HG03135 (cell line): ENCODE data around the gene SLC25A11.

Source experiments
- ATAC-seq: cut with Tn5 transposase; IDR thresholded peaks from one replicate; pipeline ENCODE4 v1.9.1; 2021; ENCODE audit warnings: mild to moderate bottlenecking, moderate library complexity; ENCODE audit not compliant: unreplicated experiment

Gene SLC25A11

DNA sequence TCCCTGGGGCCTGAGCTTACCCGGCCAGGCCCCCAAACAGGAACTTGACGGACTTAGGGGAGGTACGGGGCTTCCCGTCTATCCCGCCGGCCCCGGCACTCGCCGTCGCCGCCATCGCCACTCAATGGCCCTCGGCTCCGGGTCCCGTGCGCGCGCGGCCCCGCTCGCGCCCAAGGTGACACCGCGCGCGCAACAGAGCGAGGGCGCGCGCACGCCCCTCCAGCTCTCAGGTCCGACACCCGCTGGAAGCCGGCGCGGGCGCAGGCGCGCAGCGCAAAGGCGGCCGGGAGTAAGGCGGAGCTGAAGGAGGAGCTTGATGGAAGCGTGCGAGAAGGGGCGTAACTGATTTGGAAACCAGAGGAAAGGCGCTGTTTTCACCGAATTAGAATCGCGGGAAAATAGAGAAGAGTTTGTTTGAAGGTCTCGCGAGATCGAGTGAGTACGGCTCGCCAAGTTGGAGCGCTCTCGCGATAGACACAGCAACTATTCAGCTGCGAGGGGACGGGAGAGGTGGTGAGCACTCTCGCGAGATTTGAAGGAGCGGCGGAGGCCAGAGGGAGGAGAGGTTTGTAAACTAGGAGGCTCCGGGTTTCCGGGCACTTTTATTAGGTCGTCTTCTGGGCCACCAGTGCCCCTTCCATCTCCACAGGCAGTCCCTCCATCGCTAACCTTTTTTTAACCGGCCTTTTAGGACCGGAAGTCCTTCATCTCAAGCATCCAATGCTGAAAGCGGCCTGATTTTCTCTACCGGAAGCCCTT, at the start of gene SLC25A11, which contains the start of gene RNF167:
Gene SLC25A11, minus strand, starts transcription at position 251 of the 759 bp plus-strand sequence. Its CDS starts 136 bp downstream, at position 115.
Gene RNF167, plus strand, starts transcription at position 473 of the 759 bp plus-strand sequence. CDS start 642 bp downstream, outside the sequence.
- ATAC-seq: peak; percentile 72

- no peak for ATAC-seq
These were observed 48.1 kb upstream of the SLC25A11 start for GRCh38 chr17:4987767-4988567.

- ATAC-seq: peak; percentile 55
These were observed 47.3 kb upstream of the SLC25A11 start, which contains the start of gene CAMTA2 for GRCh38 chr17:4986951-4987766. CAMTA2 (minus strand) TSS chr17:4987675; CDS start chr17:4986222, 1,453 bp downstream.

- no peak for ATAC-seq
These were observed 46.6 kb upstream of the SLC25A11 start for GRCh38 chr17:4986403-4986802.

DNA sequence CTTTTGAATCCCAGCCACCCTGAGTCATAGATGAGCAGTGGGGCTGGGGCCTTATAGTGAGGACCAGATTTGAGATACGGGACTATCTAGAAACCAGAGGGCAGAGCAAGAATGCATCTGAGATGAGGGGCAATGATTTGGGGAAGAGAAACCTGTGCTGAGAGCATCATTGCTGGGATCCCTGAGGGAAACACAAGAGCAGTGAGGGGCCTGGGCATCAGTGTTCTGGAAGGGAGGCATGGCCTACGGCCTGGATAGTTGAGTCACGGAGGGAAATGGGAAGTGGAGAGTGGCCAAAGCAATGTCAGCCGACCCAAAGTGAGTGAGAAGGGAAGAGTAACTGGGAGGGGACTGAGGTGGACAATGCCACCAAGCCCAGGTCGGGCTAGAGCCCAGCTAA, 42.5 kb upstream of the SLC25A11 start:
- ATAC-seq: no peak

DNA sequence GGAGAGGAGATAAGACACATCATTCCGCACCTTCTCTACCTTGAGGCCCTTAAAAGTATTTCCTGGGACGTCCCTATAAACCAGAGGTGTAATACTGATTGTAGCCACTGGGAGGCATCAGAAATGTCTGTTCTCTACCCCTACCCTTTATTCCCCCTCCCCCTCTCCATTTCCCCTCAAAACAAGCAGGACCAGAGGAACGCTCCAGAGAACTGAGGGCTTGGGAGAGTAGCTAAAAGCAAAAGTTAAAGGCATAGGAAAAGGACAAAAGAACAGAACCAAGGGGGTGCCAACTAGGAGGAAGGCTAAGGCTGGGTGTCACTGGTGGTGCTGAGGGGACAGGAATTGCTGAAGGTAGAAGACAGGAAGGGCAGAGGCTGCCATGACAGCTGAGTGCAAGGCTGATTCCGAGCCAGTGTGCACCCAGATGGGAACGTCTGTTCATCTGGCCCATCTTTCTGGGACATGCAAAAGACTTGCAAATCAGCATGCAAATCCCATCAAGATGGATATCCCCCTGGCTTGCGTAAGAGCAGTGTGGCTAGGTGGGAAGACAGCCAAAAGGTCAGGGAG, 40.9 kb upstream of the SLC25A11 start:
- ATAC-seq: no peak

- no peak for ATAC-seq
These were observed 38.9 kb upstream of the SLC25A11 start for GRCh38 chr17:4978726-4979125.

DNA sequence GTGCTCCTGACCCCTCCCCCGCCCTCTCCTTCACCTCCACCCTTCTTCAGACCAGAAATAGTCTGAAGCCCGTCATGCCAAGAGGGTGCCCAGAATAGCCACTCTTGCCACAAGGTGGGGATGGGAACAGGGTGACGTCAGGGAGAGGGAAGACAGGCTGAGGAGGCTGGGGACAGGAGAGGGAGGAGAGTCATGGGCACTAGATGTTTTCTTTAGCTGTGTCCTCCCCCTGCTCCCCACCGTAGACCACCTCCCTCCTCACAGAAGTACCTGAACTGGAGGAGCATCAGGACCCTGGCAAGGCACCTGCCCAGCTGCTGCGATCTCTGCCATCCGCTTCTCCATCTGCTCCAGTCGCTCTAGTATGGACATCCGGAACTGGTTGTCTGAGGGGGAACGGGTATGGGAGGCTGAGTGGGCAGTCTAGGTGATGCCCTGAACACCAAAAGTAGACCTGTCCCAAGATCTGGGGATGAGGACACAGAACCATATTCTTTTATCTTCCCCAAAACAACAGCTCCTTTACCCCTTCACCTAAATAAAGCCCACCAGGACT, 34.3 kb upstream of the SLC25A11 start:
- ATAC-seq: no peak

DNA sequence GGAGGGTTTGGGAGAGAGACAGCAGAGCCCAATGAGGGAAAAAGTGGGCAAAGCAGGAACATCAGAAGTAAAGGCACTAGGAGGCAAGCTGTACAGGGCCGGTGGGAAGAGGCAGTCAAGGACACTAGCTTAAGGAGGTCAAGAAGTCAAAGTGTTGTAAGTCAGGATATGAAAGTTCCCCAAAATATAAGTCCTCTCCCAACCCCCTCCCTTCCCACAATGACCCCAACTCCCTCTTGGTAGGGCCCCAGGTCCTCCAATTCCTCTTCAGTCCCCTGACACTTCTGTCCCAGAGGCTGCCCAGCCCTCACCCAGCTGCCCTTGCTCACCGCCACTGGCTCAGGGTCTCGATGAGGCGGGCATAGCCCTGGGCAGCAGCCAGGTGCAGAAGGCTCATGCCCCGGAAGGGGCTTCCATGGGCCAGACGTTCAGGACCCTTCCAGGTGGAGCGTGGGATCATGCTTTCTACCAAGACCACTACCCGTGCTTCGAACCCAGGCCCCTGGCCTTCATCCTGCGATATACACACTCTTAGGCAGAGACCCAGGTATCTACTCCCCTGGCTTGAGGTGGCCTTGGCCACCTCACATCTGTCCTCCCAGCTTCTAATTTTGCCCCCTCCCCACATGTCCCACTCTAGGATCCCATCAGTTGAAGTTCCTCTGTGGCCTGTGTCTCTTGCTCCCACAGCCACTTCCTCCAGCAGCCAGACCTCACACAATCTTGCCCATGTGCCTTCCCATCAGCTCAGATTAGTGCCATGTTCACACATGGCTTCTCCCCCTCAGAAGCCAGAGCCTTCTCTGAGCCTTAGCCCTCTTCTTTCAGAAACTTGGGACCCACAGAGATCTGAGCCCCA, 33.6 kb upstream of the SLC25A11 start:
- ATAC-seq: no peak

- ATAC-seq: no peak
These were observed 32.9 kb upstream of the SLC25A11 start for GRCh38 chr17:4972752-4973151.

DNA sequence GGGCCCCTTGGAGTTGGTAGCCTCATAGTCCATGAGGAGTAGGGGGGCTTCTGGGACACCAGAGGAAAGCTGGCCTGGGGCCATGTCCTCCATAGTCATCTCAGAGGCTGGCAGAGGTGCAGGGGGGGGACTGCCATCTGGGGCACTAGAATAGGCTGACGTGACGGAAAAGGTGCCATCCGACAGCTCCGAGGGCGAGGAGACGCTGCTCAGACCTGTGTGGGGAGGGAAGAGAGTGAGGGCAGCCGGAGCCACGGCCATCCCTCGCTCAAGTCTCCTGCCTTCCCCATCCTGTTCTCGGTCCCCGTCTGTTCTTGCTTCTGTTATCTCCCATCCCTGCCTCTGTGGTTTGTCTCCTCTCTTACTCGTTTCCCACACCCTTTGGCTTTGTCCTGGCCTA, 32.5 kb upstream of the SLC25A11 start:
- no peak for ATAC-seq

- ATAC-seq: no peak
These were observed 32.0 kb upstream of the SLC25A11 start for GRCh38 chr17:4971826-4972225.

DNA sequence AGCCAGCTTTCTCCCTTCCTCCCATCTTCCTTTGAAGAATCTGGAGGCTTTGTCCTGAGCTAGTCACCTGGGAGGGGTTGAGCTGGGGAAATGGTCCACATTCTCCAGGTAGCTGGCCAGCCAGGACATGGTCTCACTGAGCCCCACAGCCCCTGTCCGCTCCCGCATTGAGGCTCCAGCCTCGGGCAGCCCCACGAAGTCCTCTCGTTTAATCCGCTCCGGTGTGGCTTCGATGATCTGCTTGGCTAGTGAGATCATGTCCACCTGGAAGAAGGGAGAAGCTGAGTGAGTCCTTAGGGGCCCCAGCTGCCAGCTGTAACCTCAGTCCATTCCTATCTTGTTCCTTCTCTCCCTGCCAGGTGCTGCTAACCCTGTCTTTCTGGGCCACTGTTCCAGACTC, 30.4 kb upstream of the SLC25A11 start:
- no peak for ATAC-seq

DNA sequence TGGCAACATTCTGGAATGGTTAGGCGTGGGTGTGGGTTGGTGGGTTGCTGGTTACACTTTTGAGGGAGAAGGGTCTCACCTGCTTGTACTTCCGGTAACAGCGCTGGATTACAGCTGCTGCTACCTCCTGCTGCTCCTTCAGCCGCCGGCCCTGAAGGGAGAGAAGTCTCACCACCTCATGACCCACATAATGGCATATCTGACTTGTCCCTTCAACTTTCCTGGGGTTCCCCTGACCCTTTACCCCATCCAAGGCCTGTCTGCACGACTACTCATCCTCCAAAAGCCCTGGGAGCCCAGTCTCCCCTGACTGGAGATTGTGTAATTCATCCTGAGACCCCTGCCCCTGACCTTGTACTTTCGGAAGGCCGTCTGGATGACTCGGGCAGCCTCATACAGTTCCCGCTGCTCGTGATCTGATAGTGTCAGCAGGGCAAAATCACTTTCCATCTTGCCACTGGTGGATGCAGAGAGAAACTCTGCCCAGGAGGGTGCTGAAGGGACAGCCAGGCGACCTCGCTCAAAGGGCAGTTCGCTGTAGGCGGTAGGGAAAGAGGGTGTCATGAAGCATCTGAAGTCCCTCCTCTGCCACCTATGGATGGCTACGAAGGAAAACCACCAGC, 29.8 kb upstream of the SLC25A11 start:
- no peak for ATAC-seq

DNA sequence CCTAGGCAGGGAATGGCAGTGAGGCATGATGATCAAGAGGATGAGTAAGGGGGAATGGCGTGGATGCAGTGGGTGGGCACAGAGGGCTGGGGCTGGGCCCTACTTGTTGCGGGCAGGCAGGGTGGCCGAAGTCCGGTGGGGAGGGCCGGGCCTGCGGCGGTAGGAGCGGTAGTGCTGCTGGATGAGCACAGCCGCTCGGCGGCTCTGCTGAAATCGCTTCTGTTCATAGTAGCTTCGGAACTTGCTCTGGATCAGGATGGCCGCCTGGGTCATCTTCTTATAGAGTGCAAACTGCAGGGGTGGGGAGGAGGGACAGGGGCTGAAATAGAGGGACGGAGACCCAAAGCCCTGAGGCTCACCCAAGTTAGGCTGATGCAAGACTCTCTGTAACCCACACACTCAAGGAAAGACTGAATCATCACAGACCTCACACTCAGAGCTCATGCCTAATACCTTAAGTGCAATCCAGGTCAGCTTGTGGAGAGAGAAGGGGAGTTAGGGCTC, 29.3 kb upstream of the SLC25A11 start:
- ATAC-seq: no peak

- ATAC-seq: no peak
These were observed 28.7 kb upstream of the SLC25A11 start for GRCh38 chr17:4968486-4969046.

- ATAC-seq: peak; percentile 68
These were observed 28.0 kb upstream of the SLC25A11 start, which contains the start of gene SPAG7 for GRCh38 chr17:4967539-4968485. SPAG7 (minus strand) TSS chr17:4967817; CDS start chr17:4967804, 13 bp downstream.
